GM12872 (cell line): ENCODE measurements around the gene SLC26A11.

Source experiments
- CTCF ChIP-seq: IDR thresholded peaks from 3 replicates; pipeline ENCODE4 v1.5.1; 2011; ENCODE audit warnings: low read depth, mild to moderate bottlenecking, low read length, moderate library complexity; ENCODE audit not compliant: insufficient read depth

The SLC26A11 gene

GRCh38 chr17:80254396-80255251, 34.4 kb downstream of the SLC26A11 start:
- TF ChIP-seq CTCF, result no peak

GRCh38 chr17:80256034-80256350, 35.8 kb downstream of the SLC26A11 start:
- no peak for TF ChIP-seq CTCF

GRCh38 chr17:80257716-80258213, 37.5 kb downstream of the SLC26A11 start:
- no peak for TF ChIP-seq CTCF

GRCh38 chr17:80259457-80260068, 39.3 kb downstream of the SLC26A11 start:
- TF ChIP-seq CTCF, result no peak

- TF ChIP-seq CTCF, result no peak
Observed at GRCh38 chr17:80260069-80260535, 39.9 kb downstream of the SLC26A11 start.

- no peak for TF ChIP-seq CTCF
Observed at GRCh38 chr17:80260791-80261158, 40.5 kb downstream of the SLC26A11 start, which contains the start of gene RNF213. Gene RNF213 (plus strand): TSS chr17:80260852. CDS start chr17:80263682, 2,830 bp downstream.

- TF ChIP-seq CTCF, result no peak
Observed at GRCh38 chr17:80261159-80261894, 41.1 kb downstream of the SLC26A11 start.
